Spleen (tissue), 11 donors: ENCODE measurements around the gene STKLD1. TPM values are rescaled to one million over a fixed set of nuclear protein-coding genes. Genes with fewer than 3 reads are reported as not detected.
A peak's percentile ranks its signal among the peaks of the same experiment; 100 is the strongest.

Experiments used
- DNase-seq: peaks from one replicate; pipeline ENCODE4 v3.0.0-alpha.2; 2020
- H3K27ac ChIP-seq, 8 donors: fragments of 200-600 bp; sonication (generic) in 7 of 8; 1 replicate in 4 of 8; 2 replicates in 4 of 8; pipeline versions ENCODE4 v1.5.0 to v1.8.0; 2016 to 2021; ENCODE audit warnings: inconsistent platforms in 4 of 8, mild to moderate bottlenecking in 4 of 8, moderate library complexity in 1 of 8
- H3K27me3 ChIP-seq, 7 donors: fragments of 200-600 bp; sonication (generic) in 6 of 7; replicated peaks in 1 of 7; 1 replicate in 4 of 7; 2 replicates in 3 of 7; pipeline versions ENCODE4 v1.5.0 to v1.8.0; 2016 to 2021; ENCODE audit warnings: inconsistent platforms in 3 of 7, mild to moderate bottlenecking in 1 of 7
- H3K36me3 ChIP-seq, 6 donors: fragments of 200-600 bp; sonication (generic) in 5 of 6; 1 replicate in 4 of 6; 2 replicates in 2 of 6; pipeline versions ENCODE4 v1.5.0 to v1.8.0; 2016 to 2021; ENCODE audit warnings: inconsistent platforms in 2 of 6
- H3K4me1 ChIP-seq, 6 donors: fragments of 200-600 bp; sonication (generic) in 5 of 6; 1 replicate in 3 of 6; 2 replicates in 3 of 6; pipeline versions ENCODE4 v1.5.0 to v1.8.0; 2016 to 2021; ENCODE audit warnings: inconsistent platforms in 3 of 6
- H3K4me3 ChIP-seq, 8 donors: fragments of 200-600 bp; sonication (generic) in 7 of 8; 1 replicate in 4 of 8; 2 replicates in 4 of 8; pipeline versions ENCODE4 v1.5.0 to v1.8.0; 2016 to 2021; ENCODE audit warnings: inconsistent platforms in 4 of 8, mild to moderate bottlenecking in 4 of 8, moderate library complexity in 2 of 8
- H3K9me3 ChIP-seq, 8 donors: fragments of 200-600 bp; sonication (generic) in 7 of 8; 1 replicate in 4 of 8; 2 replicates in 4 of 8; pipeline versions ENCODE4 v1.5.0 to v1.8.0; 2016 to 2021; ENCODE audit warnings: inconsistent platforms in 4 of 8
- CTCF ChIP-seq, 11 experiments: fragments of 200-600 bp in 7 of 11; fragments of 450-650 bp in 4 of 11; sonication (generic) in 4 of 11; IDR thresholded peaks in 8 of 11; conservative IDR thresholded peaks in 3 of 11; 1 replicate in 7 of 11; 2 replicates in 4 of 11; pipeline versions ENCODE4 v1.4.0 to v1.8.0; 2016 to 2021; ENCODE audit warnings: antibody characterized with exemption in 11 of 11, inconsistent platforms in 4 of 11, mild to moderate bottlenecking in 1 of 11
- POLR2A ChIP-seq, 3 donors: fragments of 450-650 bp; IDR thresholded peaks; one replicate each; pipeline ENCODE4 v1.5.1; 2017; ENCODE audit warnings: antibody characterized with exemption in 3 of 3, mild to moderate bottlenecking in 1 of 3
- POLR2AphosphoS5 ChIP-seq, 3 donors: sonication (generic); formaldehyde crosslinking; IDR thresholded peaks; one replicate each; pipeline ENCODE4 v1.5.1; 2017; ENCODE audit warnings: antibody characterized with exemption in 3 of 3
- WGBS, 5 donors: extraction: QIAGEN DNeasy Blood & Tissue Kit in 3 of 5; methylation state at CpG; one replicate each; pipeline versions ENCODE4 v1.1.5 to v1.1.7; 2013 to 2018; 5-methylcytosine and 5-hydroxymethylcytosine counted together
- intact Hi-C: fragments of 100-400 bp; cut with DNase I; formaldehyde crosslinking; loops from one replicate; pipeline ENCODE4 v1.15.0; 2023; ENCODE audit warnings: low total_unique reads
- polyA plus RNA-seq, 3 donors: library from polyadenylated mRNA; stranded (reverse); fragments of 200-250 nt; gene quantifications; one replicate each; pipeline ENCODE4 v1.2.1, GENCODE V29; 2013
- total RNA-seq, 7 donors: library from RNA; depleted of rRNA in 3 of 7; stranded (reverse); fragments of >200 nt in 3 of 7; fragmentation: NEBNext Ultra II Directional in 4 of 7; extraction: Animal tissue kit (Norgen Biotek cat#: 25700) in 4 of 7; gene quantifications; one replicate each; pipeline versions ENCODE4 v1.1.0 to v1.2.1, GENCODE V29; 2016 to 2021
- donor health status: healthy with polysubstance abuse.
- donor health status: DM: no; HTN: no; CAD: no; lungs with moderate emphysema.
- donor health status: DM: no; HTN: no; CAD: no.
- donor health status: Bipolar disorder and iron deficiency.
- donor health status: healthy.
- donor health status: DM: no; HTN: no; CAD: no.
- donor health status: DM: yes; HTN: yes; CAD: no.

STKLD1 gene
- total and polyA plus RNA-seq, 10 donors = 0.29 to 1.5 (median 0.95) TPM; not detected in 2

GRCh38 chr9:133396952-133397351, 20.8 kb downstream of the STKLD1 start:
- TF ChIP-seq POLR2AphosphoS5 (IDR thresholded peaks at IDR 0.05) = peak in 1 of 3 donors; percentile 52
- no peak for TF ChIP-seq POLR2A (IDR thresholded peaks at IDR 0.05)
- Histone ChIP-seq H3K36me3 (peaks cover 0 to 14% (median 0%) of the 10 kb centered on the region in 6 donors), H3K4me3 (no peak overlapping the region), H3K4me1 (peaks cover 0 to 15% (median 0%) of the 10 kb centered on the region in 6 donors), H3K9me3 (no peaks in the 10 kb centered on the region), H3K27ac (no peak overlapping the region), H3K27me3 (peaks cover 0 to 25% (median 0%) of the 10 kb centered on the region in 7 donors)
- DNase-seq = no peak
- intact Hi-C loops = no loop called here
- 44 to 90% (median 50%) methylated on average over 3 to 14 of the region's 14 CpGs for WGBS, 5 donors

- WGBS, 5 donors = 73 to 83% (median 76%) methylated on average over 6 of the region's 6 CpGs
- DNase-seq = no peak
- H3K4me3 ChIP-seq = no peak overlapping the region
- H3K4me1 ChIP-seq = peaks cover 0 to 15% (median 0%) of the 10 kb centered on the region in 6 donors
- H3K36me3 ChIP-seq = peaks cover 0 to 18% (median 0%) of the 10 kb centered on the region in 6 donors
- intact Hi-C loops = no loop called here
- no peaks in the 10 kb centered on the region for H3K9me3 ChIP-seq
- TF ChIP-seq POLR2A (IDR thresholded peaks at IDR 0.05) = no peak
- TF ChIP-seq CTCF (IDR thresholded peaks at IDR 0.05 in 8 of 11, conservative IDR thresholded peaks at IDR 0.05 in 3 of 11) = no peak
- no peak for TF ChIP-seq POLR2AphosphoS5 (IDR thresholded peaks at IDR 0.05)
- no peak overlapping the region for H3K27ac ChIP-seq
- H3K27me3 ChIP-seq = peaks cover 0 to 21% (median 0%) of the 10 kb centered on the region in 7 donors
Observed at GRCh38 chr9:133397370-133397769, 21.2 kb downstream of the STKLD1 start.

- Histone ChIP-seq H3K36me3 (peaks cover 0 to 23% (median 0%) of the 10 kb centered on the region in 6 donors), H3K4me1 (peaks cover 0 to 15% (median 0%) of the 10 kb centered on the region in 6 donors), H3K4me3 (no peak overlapping the region), H3K9me3 (no peaks in the 10 kb centered on the region), H3K27ac (no peak overlapping the region), H3K27me3 (peaks cover 0 to 21% (median 0%) of the 10 kb centered on the region in 7 donors)
- intact Hi-C loops = no loop called here
- TF ChIP-seq POLR2AphosphoS5 (IDR thresholded peaks at IDR 0.05) = peak in 2 of 3 donors; percentile 8 to 46
- no peak for TF ChIP-seq CTCF (IDR thresholded peaks at IDR 0.05 in 8 of 11, conservative IDR thresholded peaks at IDR 0.05 in 3 of 11)
- WGBS, 5 donors = 68 to 87% (median 72%) methylated on average over 5 to 9 of the region's 9 CpGs
- no peak for DNase-seq
Observed at GRCh38 chr9:133397895-133398294, 21.7 kb downstream of the STKLD1 start.

GRCh38 chr9:133400292-133400691, 24.1 kb downstream of the STKLD1 start:
- no peak overlapping the region for H3K27ac ChIP-seq
- intact Hi-C loops = loop anchor here (10.0 kb wide), 1 partner anchor 215 kb away; no protein-coding TSS in a partner anchor
- no peaks in the 10 kb centered on the region for H3K9me3 ChIP-seq
- 82 to 89% (median 88%) methylated on average over 10 to 12 of the region's 12 CpGs for WGBS, 5 donors
- H3K36me3 ChIP-seq = peaks cover 0 to 45% (median 15%) of the 10 kb centered on the region in 6 donors
- no peak for DNase-seq
- H3K4me3 ChIP-seq = no peak overlapping the region
- no peaks in the 10 kb centered on the region for H3K27me3 ChIP-seq
- peaks cover 0 to 6% (median 0%) of the 10 kb centered on the region in 6 donors for H3K4me1 ChIP-seq
- no peak for TF ChIP-seq POLR2A (IDR thresholded peaks at IDR 0.05)
- TF ChIP-seq POLR2AphosphoS5 (IDR thresholded peaks at IDR 0.05) = peak in 2 of 3 donors; percentile 33 to 66

GRCh38 chr9:133401588-133401987, 25.4 kb downstream of the STKLD1 start:
- Histone ChIP-seq H3K4me3 (no peak overlapping the region), H3K4me1 (peaks cover 0 to 3% (median under 1%) of the 10 kb centered on the region in 6 donors), H3K27ac (no peak overlapping the region), H3K9me3 (no peaks in the 10 kb centered on the region), H3K27me3 (no peaks in the 10 kb centered on the region), H3K36me3 (peaks cover 0 to 58% (median 28%) of the 10 kb centered on the region in 6 donors)
- TF ChIP-seq POLR2A (IDR thresholded peaks at IDR 0.05) (no peak), CTCF (IDR thresholded peaks at IDR 0.05 in 8 of 11, conservative IDR thresholded peaks at IDR 0.05 in 3 of 11) (no peak), POLR2AphosphoS5 (IDR thresholded peaks at IDR 0.05) (peak in 2 of 3 donors; percentile 6 to 55)
- DNase-seq = no peak
- intact Hi-C loops = loop anchor here (10.0 kb wide), 1 partner anchor 217 kb away; no protein-coding TSS in a partner anchor
- 73 to 87% (median 85%) methylated on average over 3 to 6 of the region's 6 CpGs for WGBS, 5 donors
